SU-DHL-6 (cell line): Measurements from ENCODE around the gene QKI.

Experiments used
- EZH2phosphoT487 ChIP-seq: fragments of 200-600 bp; sonication (generic), shearing (Covaris generic); conservative IDR thresholded peaks from 2 replicates; pipeline ENCODE4 v1.6.1; 2018; ENCODE audit warnings: mild to moderate bottlenecking, antibody characterized with exemption, low read length, moderate library complexity, mixed read lengths
- TF ChIP-seq, protein P1 (sequence below): fragments of 200-600 bp; sonication (generic); IDR thresholded peaks from one replicate; pipeline ENCODE4 v1.5.1; 2017; ENCODE audit warnings: antibody characterized with exemption, mild to moderate bottlenecking, low read length, moderate library complexity; ENCODE audit not compliant: insufficient read depth, poor library complexity, severe bottlenecking

DNA sequence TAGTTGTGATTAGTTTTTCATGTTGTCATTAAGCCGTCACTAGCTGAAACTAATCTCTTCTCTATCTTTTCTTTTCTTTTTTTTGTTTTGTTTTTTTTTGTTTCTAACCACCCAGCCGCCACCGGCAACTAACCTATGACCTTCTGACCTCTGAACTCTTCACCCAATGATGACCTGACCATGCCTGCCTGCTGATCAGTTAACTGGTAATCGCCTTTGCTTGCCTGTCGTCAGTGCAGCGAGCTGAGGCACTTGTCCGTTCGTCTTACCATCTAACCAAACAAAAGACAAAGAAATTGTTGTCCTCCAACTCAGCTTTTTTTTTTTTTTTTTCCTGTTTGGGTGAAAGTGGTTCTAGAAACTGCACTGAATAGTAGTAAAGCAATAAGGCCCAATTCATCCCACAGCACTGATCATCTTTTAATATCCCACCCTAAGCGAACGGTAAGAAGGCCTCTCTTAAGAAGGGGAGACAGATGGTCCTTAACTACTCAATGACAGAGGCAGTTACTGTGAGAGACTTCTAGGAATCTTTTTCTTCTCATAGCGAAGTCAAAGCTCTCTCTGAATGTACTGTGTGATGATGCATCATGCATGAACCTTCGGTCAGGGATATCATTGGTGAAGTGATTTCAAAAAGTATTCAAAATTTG, 156.2 kb downstream of the QKI start:
- TF ChIP-seq, protein P1, sequence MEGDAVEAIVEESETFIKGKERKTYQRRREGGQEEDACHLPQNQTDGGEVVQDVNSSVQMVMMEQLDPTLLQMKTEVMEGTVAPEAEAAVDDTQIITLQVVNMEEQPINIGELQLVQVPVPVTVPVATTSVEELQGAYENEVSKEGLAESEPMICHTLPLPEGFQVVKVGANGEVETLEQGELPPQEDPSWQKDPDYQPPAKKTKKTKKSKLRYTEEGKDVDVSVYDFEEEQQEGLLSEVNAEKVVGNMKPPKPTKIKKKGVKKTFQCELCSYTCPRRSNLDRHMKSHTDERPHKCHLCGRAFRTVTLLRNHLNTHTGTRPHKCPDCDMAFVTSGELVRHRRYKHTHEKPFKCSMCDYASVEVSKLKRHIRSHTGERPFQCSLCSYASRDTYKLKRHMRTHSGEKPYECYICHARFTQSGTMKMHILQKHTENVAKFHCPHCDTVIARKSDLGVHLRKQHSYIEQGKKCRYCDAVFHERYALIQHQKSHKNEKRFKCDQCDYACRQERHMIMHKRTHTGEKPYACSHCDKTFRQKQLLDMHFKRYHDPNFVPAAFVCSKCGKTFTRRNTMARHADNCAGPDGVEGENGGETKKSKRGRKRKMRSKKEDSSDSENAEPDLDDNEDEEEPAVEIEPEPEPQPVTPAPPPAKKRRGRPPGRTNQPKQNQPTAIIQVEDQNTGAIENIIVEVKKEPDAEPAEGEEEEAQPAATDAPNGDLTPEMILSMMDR, result no peak
- TF ChIP-seq EZH2phosphoT487, result no peak
